ENCODE data around the gene PNN. TPM values are rescaled to one million over a fixed set of nuclear protein-coding genes. Genes with fewer than 3 reads are reported as not detected.
"Not testable (repeated sequence)": the region's sequence is repeated elsewhere in the genome, so short reads cannot be mapped to it uniquely, and the experiment has no call there.

Gene PNN
- total and polyA plus RNA-seq, 2 of the 4 experiments (the other 2 are of a cell fraction) = 14.9 to 28.8 TPM

DNA sequence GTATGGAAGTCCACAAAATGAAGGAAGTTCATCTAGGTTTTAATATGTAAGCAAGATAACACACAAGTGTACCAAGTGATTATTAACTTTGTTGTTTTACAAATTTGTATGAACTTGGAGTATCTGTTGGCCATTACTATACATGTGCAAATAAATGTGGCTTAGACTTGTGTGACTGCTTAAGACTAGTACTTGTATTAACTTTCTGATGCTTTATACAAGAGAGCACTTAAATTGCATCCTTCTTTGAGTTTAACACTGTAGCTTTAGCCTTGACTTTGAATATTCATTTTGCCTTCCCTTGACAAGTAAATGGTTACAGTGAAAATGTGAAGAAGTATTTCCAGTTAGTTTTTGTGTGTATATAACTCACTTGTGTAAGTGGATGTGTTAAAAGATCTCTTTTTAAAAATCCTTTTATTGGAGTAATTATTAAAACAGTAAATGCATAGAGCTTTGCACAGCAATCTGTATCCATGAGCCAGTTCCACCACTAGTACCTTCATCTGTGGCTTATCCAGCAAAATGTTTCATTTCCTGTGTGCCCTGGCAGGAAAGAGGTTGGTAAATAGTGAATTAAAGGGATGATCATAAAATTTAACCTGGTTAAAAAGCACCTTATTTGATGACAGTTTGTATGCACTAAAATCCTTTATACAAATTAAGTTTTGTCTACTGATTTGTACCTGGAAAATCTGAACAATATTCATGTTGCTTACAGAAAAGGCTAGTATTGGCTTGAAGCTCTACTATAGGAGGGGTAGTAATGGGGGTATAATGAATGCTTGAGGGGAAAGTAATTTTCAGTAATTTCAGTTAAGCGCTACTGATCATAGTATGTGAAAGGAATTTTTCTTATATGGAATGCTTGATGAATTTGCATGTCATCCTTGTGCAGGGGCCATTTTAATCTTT lies 8.0 kb downstream of the PNN start:
- WGBS, 2 experiments (ENCODE audit: extremely low coverage in 2 of 2, insufficient read length in 1 of 2) = no CpG with 5 or more reads among the region's 1 CpG
- in situ Hi-C loops (cut with MboI; ENCODE audit: low sequenced_read_pairs) = no loop called here
- Histone ChIP-seq H3K18ac (ENCODE audit: low read depth, low read length) (no peak overlapping the region), H2BK5ac (ENCODE audit: low read depth, low read length, poor library complexity, severe bottlenecking) (no peak overlapping the region), H2AK5ac (ENCODE audit: low read depth, low read length) (no peak overlapping the region), H2AFZ (replicated peaks; ENCODE audit: low read length, poor library complexity) (no peak overlapping the region), H4K20me1 (ENCODE audit: insufficient read depth, low read length) (peaks cover 18% of the 10 kb centered on the region), H2AK9ac (replicated peaks; ENCODE audit: low read depth, low read length, poor library complexity) (no peak overlapping the region), H4K5ac (ENCODE audit: low read depth, low read length) (no peak overlapping the region), H3K4ac (ENCODE audit: low read depth, low read length) (no peak overlapping the region), H3K9me1 (ENCODE audit: insufficient read depth, low read length) (0 out of 2 replicates have a peak, but pooled peaks cover 3% of the 10 kb centered on the region), H3K27me3 (ENCODE audit: control insufficient read depth, insufficient read depth, low read length) (no peaks in the 10 kb centered on the region), H2BK20ac (ENCODE audit: low read depth, low read length) (no peak overlapping the region), H3K14ac (replicated peaks; ENCODE audit: low read depth, low read length) (no peak overlapping the region), H3K4me2 (ENCODE audit: low read depth, low read length) (no peak overlapping the region), H2BK120ac (ENCODE audit: low read depth, low read length) (no peak overlapping the region), H3K4me1 (ENCODE audit: control insufficient read depth, insufficient read depth, low read length) (no peaks in the 10 kb centered on the region), H4K8ac (ENCODE audit: low read depth in 2 of 2, low read length in 2 of 2) (no peak overlapping the region), H2BK15ac (ENCODE audit: low read depth, low read length) (no peak overlapping the region), H3K79me1 (ENCODE audit: low read depth in 1 of 2, low read length in 2 of 2) (peaks cover 16 to 35% of the 10 kb centered on the region in 2 experiments), H3K4me3 (ENCODE audit: insufficient read depth, low read depth, low read length) (no peak overlapping the region), H3K36me3 (ENCODE audit: control insufficient read depth, insufficient read depth, low read length) (peaks cover 42% of the 10 kb centered on the region), H3K56ac (ENCODE audit: extremely low read depth, insufficient read depth, low read length) (no peak overlapping the region), H3K9me3 (ENCODE audit: control insufficient read depth, insufficient read depth, low read length) (no peaks in the 10 kb centered on the region), H4K91ac (ENCODE audit: insufficient read depth, low read depth, low read length) (no peak overlapping the region), H3K27ac (ENCODE audit: insufficient read depth, low read length) (no peak overlapping the region), H3K9ac (ENCODE audit: low read depth, low read length) (no peak overlapping the region), H3K23ac (ENCODE audit: low read depth, low read length) (no peak overlapping the region)
- CTCF ChIA-PET = no interaction called here
- POLR2A ChIA-PET (ENCODE audit: unreplicated experiment) = no interaction called here
- no TSS peak for BruUV-seq (replicated peaks)
- ATAC-seq (ENCODE audit: low read depth) = no peak
- intact Hi-C loops (cut with micrococcal nuclease) = no loop called here
- dilution Hi-C loops (cut with HindIII; ENCODE audit: low sequenced_read_pairs, unreplicated experiment) = no loop called here
- no peak for DNase-seq
- TF ChIP-seq SMC3 (IDR thresholded peaks at IDR 0.05; ENCODE audit: low read depth, low read length) = no peak

DNA sequence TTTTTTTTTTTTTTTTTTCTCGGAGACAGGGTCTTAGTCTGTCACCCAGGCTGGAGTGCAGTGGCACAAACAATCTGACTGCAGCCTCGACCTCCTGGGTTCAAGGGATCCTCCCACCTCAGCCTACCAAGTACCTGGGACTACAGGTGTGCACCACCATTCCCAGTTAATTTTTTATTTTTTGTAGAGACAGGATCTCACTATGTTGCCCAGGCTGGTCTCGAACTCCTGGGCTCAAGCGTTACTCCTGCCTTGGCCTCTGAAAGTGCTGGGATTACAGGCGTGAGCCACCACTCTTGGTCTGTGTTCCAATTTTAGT lies 8.6 kb downstream of the PNN start:
- H3K4me3 ChIP-seq (ENCODE audit: insufficient read depth, low read depth, low read length); H2AK9ac ChIP-seq (replicated peaks; ENCODE audit: low read depth, low read length, poor library complexity); H3K27me3 ChIP-seq (ENCODE audit: control insufficient read depth, insufficient read depth, low read length); H4K91ac ChIP-seq (ENCODE audit: insufficient read depth, low read depth, low read length); H2BK120ac ChIP-seq (ENCODE audit: low read depth, low read length); ATAC-seq (ENCODE audit: low read depth); H2AFZ ChIP-seq (replicated peaks; ENCODE audit: low read length, poor library complexity); H3K9ac ChIP-seq (ENCODE audit: low read depth, low read length); H2BK15ac ChIP-seq (ENCODE audit: low read depth, low read length); DNase-seq; H3K4ac ChIP-seq (ENCODE audit: low read depth, low read length); H2AK5ac ChIP-seq (ENCODE audit: low read depth, low read length); intact Hi-C loops (cut with micrococcal nuclease); H3K9me1 ChIP-seq (ENCODE audit: insufficient read depth, low read length); dilution Hi-C loops (cut with HindIII; ENCODE audit: low sequenced_read_pairs, unreplicated experiment); H2BK5ac ChIP-seq (ENCODE audit: low read depth, low read length, poor library complexity, severe bottlenecking); POLR2A ChIA-PET (ENCODE audit: unreplicated experiment); BruUV-seq (replicated peaks); H3K4me1 ChIP-seq (ENCODE audit: control insufficient read depth, insufficient read depth, low read length); H4K8ac ChIP-seq (ENCODE audit: low read depth in 2 of 2, low read length in 2 of 2); H4K5ac ChIP-seq (ENCODE audit: low read depth, low read length); H3K9me3 ChIP-seq (ENCODE audit: control insufficient read depth, insufficient read depth, low read length); H3K4me2 ChIP-seq (ENCODE audit: low read depth, low read length); H3K27ac ChIP-seq (ENCODE audit: insufficient read depth, low read length); H3K56ac ChIP-seq (ENCODE audit: extremely low read depth, insufficient read depth, low read length); H3K14ac ChIP-seq (replicated peaks; ENCODE audit: low read depth, low read length); H3K23ac ChIP-seq (ENCODE audit: low read depth, low read length); H2BK20ac ChIP-seq (ENCODE audit: low read depth, low read length); CTCF ChIA-PET; H3K18ac ChIP-seq (ENCODE audit: low read depth, low read length); in situ Hi-C loops (cut with MboI; ENCODE audit: low sequenced_read_pairs): not testable (repeated sequence)
- Histone ChIP-seq H3K36me3 (ENCODE audit: control insufficient read depth, insufficient read depth, low read length) (peaks cover 36% of the 10 kb centered on the region), H3K79me1 (ENCODE audit: low read depth in 1 of 2, low read length in 2 of 2) (peaks cover 16 to 30% of the 10 kb centered on the region in 2 experiments), H4K20me1 (ENCODE audit: insufficient read depth, low read length) (peaks cover 18% of the 10 kb centered on the region)
- WGBS, 2 experiments (ENCODE audit: extremely low coverage in 2 of 2, insufficient read length in 1 of 2) = no CpG with 5 or more reads among the region's 5 CpGs
